Kidney glomerular epithelial cell (primary cell): Measurements from ENCODE around the gene MRPL14.
"Not testable (repeated sequence)": the region's sequence is repeated elsewhere in the genome, so short reads cannot be mapped to it uniquely, and the experiment has no call there.

ENCODE experiments used
- DNase-seq: peaks from one replicate; lab custom pipeline; 2025; lab: John Stamatoyannopoulos, UW

Gene MRPL14

DNA sequence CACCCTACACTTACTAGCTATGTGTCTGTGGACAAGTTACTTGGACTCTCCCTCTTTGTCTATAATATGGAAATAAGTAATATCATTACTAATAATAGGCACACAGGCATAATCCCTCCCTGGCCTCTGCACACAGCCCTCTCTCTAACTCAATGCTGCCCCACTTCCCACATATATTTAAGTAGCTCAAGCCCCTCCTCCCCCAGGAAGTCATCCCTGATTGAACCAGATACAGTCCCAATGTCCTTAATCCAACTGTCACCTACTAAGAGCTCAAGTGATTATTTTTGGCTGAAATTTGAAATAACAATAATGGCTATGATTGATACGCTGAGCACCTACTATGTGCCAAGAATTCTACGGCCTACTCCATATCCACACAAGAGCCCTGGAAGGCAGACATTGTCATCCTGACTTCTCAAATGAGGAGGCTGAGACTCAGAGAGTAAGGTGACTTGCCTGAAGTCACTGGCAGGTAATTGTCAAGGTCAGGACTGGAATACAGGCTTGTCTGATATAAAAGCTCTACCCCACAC lies 29.4 kb downstream of the MRPL14 start:
- no peak for DNase-seq

GRCh38 chr6:44096612-44097011 lies 30.6 kb downstream of the MRPL14 start:
- DNase-seq, result peak; percentile 63

- DNase-seq, result not testable (repeated sequence)
Measured at GRCh38 chr6:44095243-44095623, 32.0 kb downstream of the MRPL14 start.

DNA sequence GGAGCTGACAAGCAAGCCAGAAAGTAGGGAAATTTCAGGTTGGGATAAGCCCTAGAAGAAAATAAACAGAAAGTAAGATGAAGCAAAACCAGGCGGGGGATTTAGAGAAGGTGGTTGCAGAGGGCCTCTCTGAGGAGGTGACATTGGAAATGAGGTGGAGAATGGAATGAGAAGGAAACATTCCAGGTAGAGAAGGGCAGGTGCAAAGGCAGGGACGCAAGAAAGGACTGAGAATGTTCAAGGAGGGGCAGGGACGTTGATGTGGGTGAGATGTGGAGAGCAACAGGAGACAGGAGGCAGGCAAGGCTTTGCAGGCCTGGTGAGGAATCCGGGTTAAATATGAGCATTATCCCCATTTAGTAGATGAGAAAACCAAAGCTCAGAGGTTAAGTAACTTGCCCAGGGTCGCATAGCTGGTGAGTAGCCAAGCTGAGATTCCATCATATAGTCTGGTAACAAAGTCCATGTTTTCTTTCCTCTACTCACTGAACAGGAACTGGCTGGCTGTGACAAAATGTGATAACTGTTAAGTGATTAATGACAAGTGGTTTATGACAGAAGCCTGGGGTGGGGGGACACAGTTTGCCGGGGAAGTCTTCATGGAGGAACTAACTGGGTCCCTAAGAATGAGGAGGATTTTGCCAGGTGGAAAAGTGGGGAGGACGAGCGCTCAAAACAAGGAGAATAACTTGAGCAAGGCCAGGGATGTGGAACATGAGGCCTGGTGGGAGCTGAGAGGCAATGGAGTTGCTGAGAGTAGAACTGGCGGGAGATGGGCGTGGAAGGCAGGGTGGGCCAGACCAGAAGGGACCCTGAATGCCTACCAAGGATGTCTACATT lies 32.6 kb downstream of the MRPL14 start:
- DNase-seq, result peak; percentile 48

GRCh38 chr6:44093750-44094402 lies 33.4 kb downstream of the MRPL14 start:
- DNase-seq, result no peak

DNA sequence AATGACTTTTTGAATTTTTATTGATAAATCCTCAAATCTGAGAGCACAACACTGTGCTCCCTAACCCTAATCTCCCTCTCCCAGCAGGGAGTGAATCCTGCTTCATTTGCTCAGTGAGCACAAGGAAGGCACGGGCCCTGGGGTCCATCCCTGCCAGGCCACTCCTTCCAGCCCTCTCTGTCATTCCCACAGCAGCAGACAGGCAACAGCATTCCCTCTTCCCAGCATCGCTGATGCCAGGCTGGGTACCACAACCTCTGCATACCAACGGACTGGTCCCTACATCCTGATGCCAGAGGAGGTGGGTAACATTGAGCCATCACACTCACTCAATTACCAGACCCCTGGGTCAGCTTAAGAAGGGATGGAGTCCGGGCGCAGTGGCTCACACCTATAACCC lies 34.2 kb downstream of the MRPL14 start:
- no peak for DNase-seq

DNA sequence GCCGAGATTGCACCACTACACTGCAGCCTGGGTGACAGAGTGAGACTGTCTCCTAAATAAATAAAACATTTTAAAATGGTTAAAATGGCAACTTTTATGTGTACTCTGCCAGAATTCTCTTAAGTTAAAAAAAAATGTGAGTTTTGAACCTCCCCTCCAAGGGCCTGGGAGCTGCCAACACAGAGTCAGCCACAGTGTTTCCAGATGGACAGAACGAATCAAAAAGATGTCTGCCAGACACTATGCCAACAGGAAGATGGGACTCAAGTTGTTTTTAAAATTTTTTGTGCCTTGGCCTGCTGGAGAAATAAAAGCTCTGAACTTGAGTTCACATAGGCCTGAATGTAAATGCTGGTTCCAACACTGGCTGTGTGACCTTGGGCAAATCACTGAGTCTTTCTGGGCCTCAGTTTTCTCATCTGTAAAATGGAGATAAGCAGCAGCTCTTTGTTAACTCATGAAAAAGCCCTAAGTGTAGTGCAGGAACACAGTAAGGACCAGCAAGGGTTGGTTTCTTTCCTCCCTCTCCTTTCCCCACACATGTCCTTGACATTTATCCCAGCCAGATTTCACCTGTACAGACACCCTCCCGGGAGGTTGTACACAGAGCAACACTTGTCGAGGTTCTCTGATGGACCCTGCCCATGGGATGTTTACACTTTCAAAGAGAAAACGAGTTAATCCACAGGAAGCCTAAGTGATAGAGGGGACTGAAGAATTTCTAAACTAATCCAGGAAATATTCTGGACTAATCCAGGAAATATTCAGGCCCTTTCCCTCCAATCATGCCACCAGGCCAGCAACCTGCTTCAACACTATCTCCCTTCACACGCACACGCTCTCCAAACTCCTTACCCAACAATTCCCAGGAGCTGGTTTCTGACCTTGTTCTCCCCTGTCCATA lies 35.0 kb downstream of the MRPL14 start:
- no peak for DNase-seq

DNA sequence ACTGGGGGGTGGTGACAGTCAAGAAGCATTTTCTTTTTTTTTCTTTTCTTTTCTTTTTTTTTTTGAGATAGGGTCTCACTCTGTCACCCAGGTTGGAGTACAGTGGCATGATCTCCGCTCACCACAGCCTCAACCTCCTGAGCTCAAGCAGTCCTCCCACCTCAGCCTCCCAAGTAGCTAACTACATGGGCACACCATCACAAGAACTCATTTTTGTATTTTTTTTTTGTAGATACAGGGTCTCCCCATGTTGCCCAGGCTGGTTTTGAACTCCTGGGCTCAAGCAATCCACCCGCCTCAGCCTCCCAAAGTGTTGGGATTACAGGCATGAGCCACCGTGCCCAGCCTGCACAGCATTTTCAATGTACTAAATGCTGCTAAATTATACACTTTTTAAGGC lies 35.9 kb downstream of the MRPL14 start:
- not testable (repeated sequence) for DNase-seq

- DNase-seq, result no peak
Measured at GRCh38 chr6:44090465-44090864, 36.8 kb downstream of the MRPL14 start.

DNA sequence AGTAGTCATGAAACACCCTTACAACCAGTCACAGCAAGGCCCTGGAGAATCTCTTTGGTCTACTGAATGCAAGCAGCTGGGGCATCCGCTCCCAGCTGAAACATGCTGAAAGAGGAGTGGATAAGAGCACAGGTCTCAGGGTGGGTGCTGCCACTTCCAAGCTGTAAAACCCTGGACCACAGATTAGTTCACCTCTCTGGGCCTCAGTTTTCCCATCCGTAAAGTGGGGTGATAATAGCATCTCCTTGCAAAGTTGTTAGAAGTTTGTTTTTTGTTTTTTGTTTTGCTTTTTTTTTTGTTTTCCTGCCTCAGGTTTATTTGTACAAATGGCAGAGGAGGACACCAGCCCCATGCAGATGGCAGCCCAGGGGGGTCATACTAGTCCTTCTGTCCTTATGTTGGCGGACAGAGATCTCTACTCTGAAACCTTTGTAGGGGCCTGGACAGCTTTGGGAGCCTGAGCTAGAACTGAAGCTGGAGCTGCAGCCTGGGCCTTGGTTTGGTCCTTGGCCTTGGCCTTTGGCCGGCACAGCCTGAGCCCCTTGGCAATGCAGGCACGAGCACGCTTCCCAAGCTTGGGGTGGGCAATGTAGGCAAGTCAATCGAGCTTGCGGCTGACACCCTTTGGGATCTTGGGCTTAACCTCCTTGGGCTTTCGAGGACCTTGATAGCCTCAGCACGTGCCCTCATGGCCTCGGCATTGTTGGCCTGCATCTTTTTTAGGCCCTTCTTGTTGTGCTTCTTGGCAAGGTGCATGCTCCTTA lies 38.2 kb downstream of the MRPL14 start:
- no peak for DNase-seq

- no peak for DNase-seq
Measured at GRCh38 chr6:44087623-44088022, 39.6 kb downstream of the MRPL14 start.

- peak; percentile 30 for DNase-seq
Measured at GRCh38 chr6:44086931-44087574, 40.2 kb downstream of the MRPL14 start.

- no peak for DNase-seq
Measured at GRCh38 chr6:44085219-44085618, 42.0 kb downstream of the MRPL14 start.

- DNase-seq, result no peak
Measured at GRCh38 chr6:44084231-44085014, 42.8 kb downstream of the MRPL14 start.

- DNase-seq, result no peak
Measured at GRCh38 chr6:44082872-44083321, 44.4 kb downstream of the MRPL14 start.

- DNase-seq, result no peak
Measured at GRCh38 chr6:44081753-44082152, 45.5 kb downstream of the MRPL14 start.

- no peak for DNase-seq
Measured at GRCh38 chr6:44080561-44081521, 46.4 kb downstream of the MRPL14 start.

DNA sequence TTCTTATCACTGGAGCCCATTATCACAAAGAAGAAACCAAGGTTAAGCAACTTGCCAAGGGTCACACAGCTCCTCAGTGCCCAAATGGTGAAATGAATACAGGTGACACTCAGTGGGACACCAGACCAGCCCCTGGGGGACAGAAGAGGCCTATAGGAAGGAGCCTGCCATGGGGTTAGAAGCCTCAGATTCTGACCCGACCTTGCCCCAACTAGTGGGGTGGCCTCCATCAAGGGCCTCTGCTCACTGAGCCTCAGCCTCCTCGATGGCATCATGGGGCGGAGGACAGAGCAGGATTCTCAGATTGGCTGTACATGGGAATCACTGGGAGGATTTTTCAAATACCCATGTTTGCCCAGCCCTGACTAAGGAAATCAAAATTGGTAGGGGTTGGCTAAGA lies 47.6 kb downstream of the MRPL14 start:
- no peak for DNase-seq
